HCT116 (cell line): ENCODE measurements around the gene CEMIP2. TPM values are rescaled to one million over a fixed set of nuclear protein-coding genes. Genes with fewer than 3 reads are reported as not detected.
A peak's percentile ranks its signal among the peaks of the same experiment; 100 is the strongest.

ENCODE experiments used
- ATAC-seq: fragments of 200-7000 bp; cut with Tn5 transposase; 2 replicates; pipeline ENCODE4 v1.9.1; 2020; ENCODE audit warnings: mild to moderate bottlenecking, moderate library complexity
- BruUV-seq: library from RNA; stranded (reverse); fragments of 400-500 nt; replicated peaks from 2 replicates; lab custom pipeline; 2021; lab: Mats Ljungman, UMichigan
- CTCF ChIA-PET: fragments of 300-600 bp; sonication (Branson Sonifier 250); formaldehyde crosslinking; loops from one replicate; lab custom pipeline; 2021; ENCODE audit warnings: antibody characterized with exemption; lab: Charles Lee
- POLR2A ChIA-PET: fragments of 300-600, 350-600 bp; sonication (Branson Sonifier 250); formaldehyde crosslinking; loops from one replicate; lab custom pipeline; 2021; ENCODE audit warnings: antibody characterized with exemption; lab: Charles Lee
- RAD21 ChIA-PET, 2 experiments: fragments of 300-600 bp; sonication (Branson Sonifier 250); formaldehyde crosslinking; loops; one replicate each; lab custom pipeline; 2023; ENCODE audit warnings: low total read pairs in 2 of 2; ENCODE audit not compliant: uncharacterized antibody in 2 of 2, unreplicated experiment in 2 of 2, low non-redundant PET in 1 of 2; lab: Charles Lee
- DNase-seq: peaks from one replicate; pipeline ENCODE4 v3.0.0-alpha.2; 2010; ENCODE audit warnings: low read depth, low spot score
- H2AFZ ChIP-seq: fragments of 200-600 bp; shearing (Covaris generic), sonication (generic); 2 replicates; pipeline ENCODE4 v1.6.1; 2017; ENCODE audit warnings: low read depth, mixed run types, mixed read lengths, antibody characterized with exemption, low read length; ENCODE audit not compliant: poor library complexity, severe bottlenecking
- H3K27ac ChIP-seq: 2 replicates; pipeline ENCODE4 v1.5.1; 2012; ENCODE audit warnings: low read depth, low read length
- H3K27me3 ChIP-seq: fragments of 200-600 bp; sonication (generic); 2 replicates; pipeline ENCODE4 v1.6.1; 2016; ENCODE audit warnings: mixed run types, low read length, mixed read lengths; ENCODE audit not compliant: insufficient read depth
- H3K36me3 ChIP-seq, 2 experiments: fragments of 200-500 bp in 1 of 2; fragments of 200-600 bp in 1 of 2; sonication (Bioruptor generic) in 1 of 2; sonication (generic) in 1 of 2; 2 replicates each; pipeline versions ENCODE4 v1.5.1 to v1.6.1; 2014 to 2016; ENCODE audit warnings: low read length in 2 of 2, inconsistent platforms in 1 of 2, mixed read lengths in 1 of 2, mixed run types in 1 of 2; ENCODE audit not compliant: insufficient read depth in 2 of 2, control insufficient read depth in 1 of 2
- H3K4me1 ChIP-seq, 2 experiments: fragments of 200-600 bp in 1 of 2; sonication (generic) in 1 of 2; 2 replicates each; pipeline versions ENCODE4 v1.5.1 to v1.6.1; 2012 to 2017; ENCODE audit warnings: low read length in 2 of 2, inconsistent platforms in 1 of 2, mild to moderate bottlenecking in 1 of 2, mixed read lengths in 1 of 2, mixed run types in 1 of 2, moderate library complexity in 1 of 2; ENCODE audit not compliant: insufficient read depth in 2 of 2, control insufficient read depth in 1 of 2
- H3K4me2 ChIP-seq: fragments of 200-600 bp; sonication (generic); 2 replicates; pipeline ENCODE4 v1.6.1; 2017; ENCODE audit warnings: mixed run types, low read length, mixed read lengths
- H3K4me3 ChIP-seq, 2 experiments: fragments of 200-600 bp in 1 of 2; sonication (generic) in 1 of 2; replicated peaks in 1 of 2; 2 replicates each; pipeline ENCODE4 v1.5.1; 2011 to 2016; ENCODE audit warnings: low read length in 2 of 2, control low read depth in 1 of 2, low read depth in 1 of 2, mild to moderate bottlenecking in 1 of 2, mixed read lengths in 1 of 2, mixed run types in 1 of 2
- H3K79me2 ChIP-seq: fragments of 200-600 bp; sonication (generic); 2 replicates; pipeline ENCODE4 v1.6.1; 2017; ENCODE audit warnings: mild to moderate bottlenecking, mixed run types, low read length, moderate library complexity, mixed read lengths; ENCODE audit not compliant: insufficient read depth
- H3K9ac ChIP-seq: fragments of 200-600 bp; sonication (generic); 2 replicates; pipeline ENCODE4 v1.6.1; 2016; ENCODE audit warnings: low read length, mixed read lengths
- H3K9me2 ChIP-seq: fragments of 200-600 bp; sonication (generic), shearing (Covaris generic); 2 replicates; pipeline ENCODE4 v1.6.1; 2017; ENCODE audit warnings: mixed run types, mild to moderate bottlenecking, moderate library complexity; ENCODE audit not compliant: insufficient read depth
- H3K9me3 ChIP-seq, 2 experiments: fragments of 200-500 bp in 1 of 2; fragments of 200-600 bp in 1 of 2; sonication (Bioruptor generic) in 1 of 2; sonication (generic) in 1 of 2; 2 replicates each; pipeline ENCODE4 v1.6.1; 2014 to 2017; ENCODE audit warnings: low read length in 2 of 2, mixed read lengths in 2 of 2, inconsistent platforms in 1 of 2, low read depth in 1 of 2, mild to moderate bottlenecking in 1 of 2, mixed run types in 1 of 2, moderate library complexity in 1 of 2; ENCODE audit not compliant: control insufficient read depth in 1 of 2, insufficient read depth in 1 of 2
- H4K20me1 ChIP-seq: fragments of 200-600 bp; sonication (generic), shearing (Covaris generic); 2 replicates; pipeline ENCODE4 v1.6.1; 2017; ENCODE audit warnings: mixed run types, mild to moderate bottlenecking, moderate library complexity; ENCODE audit not compliant: insufficient read depth
- CEBPB ChIP-seq: IDR thresholded peaks from 2 replicates; pipeline ENCODE4 v1.6.1; 2012; ENCODE audit warnings: low read depth
- EGR1 ChIP-seq: IDR thresholded peaks from 2 replicates; pipeline ENCODE4 v1.6.1; 2012; ENCODE audit warnings: low read depth
- EZH2 ChIP-seq: fragments of 200-600 bp; sonication (generic); IDR thresholded peaks from 2 replicates; pipeline ENCODE4 v1.6.1; 2017; ENCODE audit warnings: antibody characterized with exemption, mixed run types
- EZH2phosphoT487 ChIP-seq: fragments of 200-600 bp; IDR thresholded peaks from 2 replicates; pipeline ENCODE4 v1.6.1; 2018; ENCODE audit warnings: antibody characterized with exemption, borderline replicate concordance
- MAX ChIP-seq: IDR thresholded peaks from 2 replicates; pipeline ENCODE4 v1.6.1; 2012
- POLR2A ChIP-seq: IDR thresholded peaks from 2 replicates; pipeline ENCODE4 v1.7.0; 2011; ENCODE audit warnings: borderline replicate concordance; ENCODE audit not compliant: insufficient read depth, insufficient read length; ENCODE audit errors: extremely low read depth
- POLR2AphosphoS5 ChIP-seq: IDR thresholded peaks from 2 replicates; pipeline ENCODE4 v1.6.1; 2011; ENCODE audit warnings: mild to moderate bottlenecking, low read depth, low read length, moderate library complexity
- RAD21 ChIP-seq: IDR thresholded peaks from 2 replicates; pipeline ENCODE4 v1.6.1; 2012; ENCODE audit warnings: low read depth, mild to moderate bottlenecking
- SIN3A ChIP-seq: IDR thresholded peaks from 2 replicates; pipeline ENCODE4 v1.6.1; 2012; ENCODE audit warnings: low read depth
- SRF ChIP-seq: IDR thresholded peaks from 2 replicates; pipeline ENCODE4 v1.6.1; 2012; ENCODE audit warnings: low read depth
- YY1 ChIP-seq: IDR thresholded peaks from 2 replicates; pipeline ENCODE4 v1.6.1; 2011; ENCODE audit warnings: low read length, low read depth, moderate library complexity, mild to moderate bottlenecking; ENCODE audit not compliant: insufficient replicate concordance; ENCODE audit errors: extremely low read depth
- ZNF274 ChIP-seq: fragments of 200-500 bp; sonication (Bioruptor generic); IDR thresholded peaks from 2 replicates; pipeline ENCODE4 v1.6.1; 2014; ENCODE audit warnings: mild to moderate bottlenecking, low read depth, low read length, inconsistent platforms
- intact Hi-C: fragments of 100-400 bp; cut with micrococcal nuclease; formaldehyde crosslinking; loops from 2 replicates; pipeline ENCODE4 v1.10.0; 2022
- total RNA-seq: library from RNA; stranded (reverse); gene quantifications from one replicate; pipeline ENCODE4 v1.2.1, GENCODE V29; 2021; ENCODE audit not compliant: unreplicated experiment
- TF ChIP-seq, protein P1 (sequence below): IDR thresholded peaks from 2 replicates; pipeline ENCODE4 v1.6.1; 2012
- TF ChIP-seq, protein P2 (sequence below), 3 experiments: fragments of 200-600 bp in 1 of 3; sonication (generic) in 1 of 3; IDR thresholded peaks in 2 of 3; conservative IDR thresholded peaks in 1 of 3; 2 replicates each; pipeline ENCODE4 v1.5.1; 2012 to 2017; ENCODE audit warnings: low read depth in 2 of 3, low read length in 2 of 3, antibody characterized with exemption in 1 of 3, borderline replicate concordance in 1 of 3, control low read depth in 1 of 3, mild to moderate bottlenecking in 1 of 3, mixed read lengths in 1 of 3, mixed run types in 1 of 3, moderate library complexity in 1 of 3; ENCODE audit not compliant: insufficient read depth in 1 of 3

Gene CEMIP2
- total RNA-seq, 1 experiment from 2014 or later, result 14.3 TPM

DNA sequence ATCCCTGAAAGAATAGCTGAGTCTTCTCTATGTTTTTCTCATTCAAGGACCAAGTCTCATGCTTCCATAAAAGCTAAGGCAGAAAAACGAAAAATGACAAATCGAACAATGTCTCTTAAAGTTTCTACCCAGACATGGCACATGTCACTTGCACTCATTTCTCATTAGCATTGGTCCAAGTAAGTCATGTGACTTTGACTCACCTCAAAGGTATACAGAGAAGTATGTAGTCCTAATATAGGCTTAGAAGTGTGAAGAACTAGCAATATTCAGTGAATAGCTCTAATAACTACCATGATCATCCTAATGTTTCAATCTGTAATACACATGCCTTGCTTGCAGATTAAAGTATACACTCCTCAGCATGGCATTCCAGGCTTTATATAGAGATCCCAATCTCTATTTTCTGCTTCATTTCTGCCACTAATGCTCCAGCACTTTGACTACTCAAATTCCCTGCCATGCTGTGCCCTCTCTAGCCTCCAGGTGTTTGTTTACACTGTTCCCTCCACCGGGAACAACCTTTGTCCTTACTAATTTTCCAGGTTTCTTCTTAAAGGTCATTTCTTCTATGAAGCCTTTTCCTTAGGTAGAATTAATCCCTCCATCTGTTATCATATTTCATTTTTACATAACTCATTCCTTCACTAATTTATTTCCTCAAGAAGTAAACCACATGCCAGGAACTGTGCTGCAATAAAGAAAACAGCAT lies 98.9 kb downstream of the CEMIP2 start:
- Histone ChIP-seq H3K4me2 (no peak overlapping the region), H3K9ac (no peak overlapping the region), H3K9me3 (no peaks in the 10 kb centered on the region), H3K36me3 (no peaks in the 10 kb centered on the region), H4K20me1 (no peaks in the 10 kb centered on the region), H3K27ac (no peak overlapping the region), H3K79me2 (no peaks in the 10 kb centered on the region), H3K4me1 (peaks cover 0 to 4% of the 10 kb centered on the region in 2 experiments; a peak in 2 of 4 replicates), H3K27me3 (no peaks in the 10 kb centered on the region), H2AFZ (no peak overlapping the region), H3K9me2 (0 out of 2 replicates have a peak, but pooled peaks cover 4% of the 10 kb centered on the region), H3K4me3 (no peak overlapping the region)
- DNase-seq (no peak), ATAC-seq (peak; percentile 47; the same call in 1 of the 2 replicates)
- ChIA-PET POLR2A (no interaction called here), RAD21 (no interaction called here), CTCF (interaction anchor here (0.8 kb wide), 1 partner anchor 44 kb away, joined by 3 read pairs; no protein-coding TSS in a partner anchor)
- TF ChIP-seq EZH2, result no peak
- no peak for TF ChIP-seq CEBPB
- TF ChIP-seq POLR2AphosphoS5, result no peak
- TF ChIP-seq EGR1, result no peak
- no peak for TF ChIP-seq ZNF274
- TF ChIP-seq, protein P1, sequence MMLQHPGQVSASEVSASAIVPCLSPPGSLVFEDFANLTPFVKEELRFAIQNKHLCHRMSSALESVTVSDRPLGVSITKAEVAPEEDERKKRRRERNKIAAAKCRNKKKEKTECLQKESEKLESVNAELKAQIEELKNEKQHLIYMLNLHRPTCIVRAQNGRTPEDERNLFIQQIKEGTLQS, result no peak
- TF ChIP-seq, protein P2, sequence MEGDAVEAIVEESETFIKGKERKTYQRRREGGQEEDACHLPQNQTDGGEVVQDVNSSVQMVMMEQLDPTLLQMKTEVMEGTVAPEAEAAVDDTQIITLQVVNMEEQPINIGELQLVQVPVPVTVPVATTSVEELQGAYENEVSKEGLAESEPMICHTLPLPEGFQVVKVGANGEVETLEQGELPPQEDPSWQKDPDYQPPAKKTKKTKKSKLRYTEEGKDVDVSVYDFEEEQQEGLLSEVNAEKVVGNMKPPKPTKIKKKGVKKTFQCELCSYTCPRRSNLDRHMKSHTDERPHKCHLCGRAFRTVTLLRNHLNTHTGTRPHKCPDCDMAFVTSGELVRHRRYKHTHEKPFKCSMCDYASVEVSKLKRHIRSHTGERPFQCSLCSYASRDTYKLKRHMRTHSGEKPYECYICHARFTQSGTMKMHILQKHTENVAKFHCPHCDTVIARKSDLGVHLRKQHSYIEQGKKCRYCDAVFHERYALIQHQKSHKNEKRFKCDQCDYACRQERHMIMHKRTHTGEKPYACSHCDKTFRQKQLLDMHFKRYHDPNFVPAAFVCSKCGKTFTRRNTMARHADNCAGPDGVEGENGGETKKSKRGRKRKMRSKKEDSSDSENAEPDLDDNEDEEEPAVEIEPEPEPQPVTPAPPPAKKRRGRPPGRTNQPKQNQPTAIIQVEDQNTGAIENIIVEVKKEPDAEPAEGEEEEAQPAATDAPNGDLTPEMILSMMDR (IDR thresholded peaks at IDR 0.05 in 2 of 3, conservative IDR thresholded peaks at IDR 0.05 in 1 of 3; ENCODE audit: borderline replicate concordance in 1 of 3, insufficient read depth in 1 of 3, low read depth in 2 of 3, low read length in 2 of 3), result no peak; a peak in 1 of 6 replicates
- TF ChIP-seq SIN3A, result no peak
- TF ChIP-seq POLR2A, result no peak
- no peak for TF ChIP-seq YY1
- no peak for TF ChIP-seq SRF
- no peak for TF ChIP-seq EZH2phosphoT487
- TF ChIP-seq MAX, result no peak
- no peak for TF ChIP-seq RAD21
- BruUV-seq, result no TSS peak
- intact Hi-C loops, result no loop called here
